G401 (cell line): Measurements from ENCODE around the gene CASP9. TPM values are rescaled to one million over a fixed set of nuclear protein-coding genes. Genes with fewer than 3 reads are reported as not detected.

Experiments
- DNase-seq: peaks from one replicate; pipeline ENCODE4 v3.0.0-alpha.2; 2015; ENCODE audit warnings: low spot score
- in situ Hi-C: cut with HindIII; loops from 2 replicates; pipeline ENCODE4 v1.10.0; 2016; ENCODE audit warnings: low sequenced_read_pairs, mixed read lengths
- total RNA-seq: library from RNA; depleted of rRNA; stranded (reverse); fragments of >200 nt; shearing (Covaris generic); gene quantifications from 2 replicates; pipeline ENCODE4 v1.2.3, GENCODE V29; 2014; rRNA removed

The CASP9 gene
- total RNA-seq, 1 experiment from 2014 or later, result 12.3 TPM

- in situ Hi-C loops, result no loop called here
- no peak for DNase-seq
Observed at GRCh38 chr1:15454256-15454655, 69.8 kb downstream of the CASP9 start.

GRCh38 chr1:15453734-15454133 lies 70.3 kb downstream of the CASP9 start:
- DNase-seq, result no peak
- in situ Hi-C loops, result no loop called here

- DNase-seq, result no peak
- in situ Hi-C loops, result no loop called here
Observed at GRCh38 chr1:15452866-15453571, 71.0 kb downstream of the CASP9 start.

- in situ Hi-C loops, result no loop called here
- DNase-seq, result no peak
Observed at GRCh38 chr1:15452216-15452615, 71.8 kb downstream of the CASP9 start.

- in situ Hi-C loops, result no loop called here
- DNase-seq, result no peak
Observed at GRCh38 chr1:15451014-15451722, 72.8 kb downstream of the CASP9 start.

GRCh38 chr1:15449567-15449966 lies 74.4 kb downstream of the CASP9 start:
- in situ Hi-C loops, result loop anchor here (10.0 kb wide), 1 partner anchor 125 kb away; no protein-coding TSS in a partner anchor

GRCh38 chr1:15448877-15449462 lies 75.0 kb downstream of the CASP9 start:
- no peak for DNase-seq
- in situ Hi-C loops, result loop anchor here (10.0 kb wide), 1 partner anchor 124 kb away; no protein-coding TSS in a partner anchor

More at GRCh38 chr1:15449567-15449966, 74.4 kb downstream of the CASP9 start:
- DNase-seq, result no peak

- in situ Hi-C loops, result loop anchor here (10.0 kb wide), 1 partner anchor 121 kb away; no protein-coding TSS in a partner anchor
- no peak for DNase-seq
Observed at GRCh38 chr1:15446212-15446611, 77.8 kb downstream of the CASP9 start.

GRCh38 chr1:15445390-15446122 lies 78.5 kb downstream of the CASP9 start:
- in situ Hi-C loops, result loop anchor here (10.0 kb wide), 1 partner anchor 121 kb away; no protein-coding TSS in a partner anchor
- no peak for DNase-seq

GRCh38 chr1:15444468-15445389 lies 79.3 kb downstream of the CASP9 start:
- DNase-seq, result no peak
- in situ Hi-C loops, result loop anchor here (10.0 kb wide), 1 partner anchor 120 kb away; no protein-coding TSS in a partner anchor

- in situ Hi-C loops, result loop anchor here (10.0 kb wide), 1 partner anchor 118 kb away; no protein-coding TSS in a partner anchor
- no peak for DNase-seq
Observed at GRCh38 chr1:15443281-15443680, 80.7 kb downstream of the CASP9 start.

- DNase-seq, result no peak
- in situ Hi-C loops, result loop anchor here (10.0 kb wide), 1 partner anchor 118 kb away; no protein-coding TSS in a partner anchor
Observed at GRCh38 chr1:15442759-15443158, 81.3 kb downstream of the CASP9 start.

- in situ Hi-C loops, result loop anchor here (10.0 kb wide), 1 partner anchor 117 kb away; no protein-coding TSS in a partner anchor
Observed at GRCh38 chr1:15442119-15442518, 81.9 kb downstream of the CASP9 start.

More at GRCh38 chr1:15442119-15442518, 81.9 kb downstream of the CASP9 start:
- DNase-seq, result no peak

Other genes with a start within 250 kb of the CASP9 start
- gene EFHD2, start 114.3 kb downstream of the CASP9 start, total RNA-seq, result 52.5 and 60.2 TPM in 2 replicates
- not detected in 2 replicates for gene CTRC, start 85.8 kb downstream of the CASP9 start, total RNA-seq
- not detected in 2 replicates for gene CELA2A, start 67.5 kb downstream of the CASP9 start, total RNA-seq
- gene CELA2B, start 48.1 kb downstream of the CASP9 start, total RNA-seq, result not detected in 2 replicates
- gene DNAJC16, start 2.6 kb upstream of the CASP9 start, total RNA-seq, result 3.4 and 19.1 TPM in 2 replicates
- 2.0 and 2.6 TPM in 2 replicates for gene AGMAT, start 60.8 kb upstream of the CASP9 start, total RNA-seq
- 6.5 and 9.9 TPM in 2 replicates for gene DDI2, start 93.2 kb upstream of the CASP9 start, total RNA-seq
- gene PLEKHM2, start 160.1 kb upstream of the CASP9 start, total RNA-seq, result 46.1 and 47.5 TPM in 2 replicates
- 0.75 TPM in 1 of 2 replicates, not detected in the other for gene SLC25A34, start 212.0 kb upstream of the CASP9 start, total RNA-seq
- gene TMEM82, start 218.3 kb upstream of the CASP9 start, total RNA-seq, result not detected in 2 replicates
- 18.6 and 41.7 TPM in 2 replicates for gene FBLIM1, start 234.6 kb upstream of the CASP9 start, total RNA-seq